ENCODE data around the gene MSH2. TPM values are rescaled to one million over a fixed set of nuclear protein-coding genes. Genes with fewer than 3 reads are reported as not detected.

Gene MSH2
- total RNA-seq, 1 donor from 2014 or later = 13.1 TPM

DNA sequence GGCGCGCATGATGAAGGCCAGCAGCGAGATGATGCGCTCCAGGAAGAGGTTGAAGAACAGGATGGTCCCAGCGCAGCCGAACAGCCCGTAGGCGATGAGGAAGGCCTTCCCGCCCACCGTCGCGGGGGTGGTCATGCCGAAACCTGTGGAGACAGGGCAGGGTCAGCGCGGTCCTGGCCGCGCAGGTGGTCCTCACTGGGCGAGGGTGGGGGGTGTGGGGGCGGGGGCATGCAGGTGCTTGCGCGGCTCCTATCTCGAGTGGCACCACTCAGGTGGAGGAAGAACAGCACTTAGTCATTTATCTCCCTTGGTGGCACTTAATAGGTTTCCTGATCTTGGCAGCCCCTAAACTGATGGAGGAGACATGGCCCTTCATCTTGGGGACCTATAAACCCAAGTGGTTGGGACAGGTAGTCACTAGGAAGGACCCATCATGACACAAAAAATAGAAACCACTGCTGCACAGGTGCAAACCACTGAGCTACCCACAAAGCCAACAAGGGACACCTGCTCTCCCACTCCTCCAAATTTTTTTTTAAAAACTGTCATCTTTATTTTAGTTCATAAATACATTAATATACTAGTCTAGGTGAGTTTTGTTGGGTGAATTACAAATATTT, 118.8 kb downstream of the MSH2 start:
- Histone ChIP-seq H3K4me1 (peaks cover 7% of the 10 kb centered on the region), H3K27ac (no peak overlapping the region), H3K27me3 (ENCODE audit: low read depth) (peaks cover 18% of the 10 kb centered on the region), H3K9me3 (no peaks in the 10 kb centered on the region), H3K36me3 (no peaks in the 10 kb centered on the region), H3K4me3 (peak overlapping the region; percentile 54)
- ATAC-seq (no peak), DNase-seq (no peak)
- intact Hi-C loops (cut with DNase I) = no loop called here
- TF ChIP-seq, protein P1, sequence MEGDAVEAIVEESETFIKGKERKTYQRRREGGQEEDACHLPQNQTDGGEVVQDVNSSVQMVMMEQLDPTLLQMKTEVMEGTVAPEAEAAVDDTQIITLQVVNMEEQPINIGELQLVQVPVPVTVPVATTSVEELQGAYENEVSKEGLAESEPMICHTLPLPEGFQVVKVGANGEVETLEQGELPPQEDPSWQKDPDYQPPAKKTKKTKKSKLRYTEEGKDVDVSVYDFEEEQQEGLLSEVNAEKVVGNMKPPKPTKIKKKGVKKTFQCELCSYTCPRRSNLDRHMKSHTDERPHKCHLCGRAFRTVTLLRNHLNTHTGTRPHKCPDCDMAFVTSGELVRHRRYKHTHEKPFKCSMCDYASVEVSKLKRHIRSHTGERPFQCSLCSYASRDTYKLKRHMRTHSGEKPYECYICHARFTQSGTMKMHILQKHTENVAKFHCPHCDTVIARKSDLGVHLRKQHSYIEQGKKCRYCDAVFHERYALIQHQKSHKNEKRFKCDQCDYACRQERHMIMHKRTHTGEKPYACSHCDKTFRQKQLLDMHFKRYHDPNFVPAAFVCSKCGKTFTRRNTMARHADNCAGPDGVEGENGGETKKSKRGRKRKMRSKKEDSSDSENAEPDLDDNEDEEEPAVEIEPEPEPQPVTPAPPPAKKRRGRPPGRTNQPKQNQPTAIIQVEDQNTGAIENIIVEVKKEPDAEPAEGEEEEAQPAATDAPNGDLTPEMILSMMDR (IDR thresholded peaks at IDR 0.05) = no peak

DNA sequence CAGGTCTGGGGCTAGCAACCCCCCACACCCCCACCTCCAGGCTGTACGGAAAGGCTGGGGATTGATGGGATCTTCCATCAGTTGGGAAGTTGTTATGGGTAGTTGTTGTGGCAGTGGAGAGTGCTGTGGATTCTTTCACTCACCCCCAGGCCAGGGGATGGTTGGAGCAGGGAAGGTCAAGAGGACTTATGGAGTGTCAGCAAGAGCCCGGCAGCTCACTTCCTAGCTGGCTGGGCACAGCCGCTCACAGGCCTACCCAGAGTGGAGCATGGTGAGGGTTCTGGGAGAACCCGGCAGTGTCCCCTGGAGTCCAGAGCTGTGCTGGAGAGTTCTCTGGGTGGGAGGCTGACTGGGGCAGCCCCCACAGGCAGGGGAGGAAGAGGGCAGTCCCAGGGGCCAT, 122.2 kb downstream of the MSH2 start:
- DNase-seq = no peak
- Histone ChIP-seq H3K4me3 (no peak overlapping the region), H3K27me3 (ENCODE audit: low read depth) (peaks cover 6% of the 10 kb centered on the region), H3K4me1 (peaks cover 7% of the 10 kb centered on the region), H3K36me3 (no peaks in the 10 kb centered on the region), H3K27ac (no peak overlapping the region), H3K9me3 (no peaks in the 10 kb centered on the region)
- ATAC-seq = no peak
- TF ChIP-seq, protein P1 (IDR thresholded peaks at IDR 0.05) = no peak
- intact Hi-C loops (cut with DNase I) = no loop called here

DNA sequence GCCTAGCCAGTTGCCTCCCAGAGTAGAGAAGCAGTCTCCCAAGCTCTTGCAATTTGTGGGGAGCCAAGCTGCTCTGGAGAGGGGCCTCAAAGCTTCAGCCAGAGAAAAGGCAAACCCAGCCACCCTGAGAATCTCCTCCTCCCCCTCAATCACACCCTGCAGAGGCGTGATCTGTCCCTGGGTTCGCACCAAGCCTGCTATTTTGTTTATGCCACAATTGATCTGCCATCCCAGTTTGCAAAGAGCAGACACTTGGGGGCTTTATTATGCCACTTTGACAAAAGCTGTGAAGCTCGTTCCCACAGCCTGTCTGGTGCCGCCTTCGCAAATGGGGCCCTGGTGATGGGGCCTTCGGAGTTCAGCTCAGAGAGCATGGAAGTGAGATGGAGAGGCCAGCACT, 125.5 kb downstream of the MSH2 start:
- DNase-seq = no peak
- no peaks in the 10 kb centered on the region for H3K27me3 ChIP-seq (ENCODE audit: low read depth)
- H3K27ac ChIP-seq = no peak overlapping the region
- H3K36me3 ChIP-seq = no peaks in the 10 kb centered on the region
- no peaks in the 10 kb centered on the region for H3K9me3 ChIP-seq
- H3K4me1 ChIP-seq = no peaks in the 10 kb centered on the region
- no peak overlapping the region for H3K4me3 ChIP-seq
- intact Hi-C loops (cut with DNase I) = no loop called here
- no peak for ATAC-seq
- TF ChIP-seq, protein P1 (IDR thresholded peaks at IDR 0.05) = no peak

DNA sequence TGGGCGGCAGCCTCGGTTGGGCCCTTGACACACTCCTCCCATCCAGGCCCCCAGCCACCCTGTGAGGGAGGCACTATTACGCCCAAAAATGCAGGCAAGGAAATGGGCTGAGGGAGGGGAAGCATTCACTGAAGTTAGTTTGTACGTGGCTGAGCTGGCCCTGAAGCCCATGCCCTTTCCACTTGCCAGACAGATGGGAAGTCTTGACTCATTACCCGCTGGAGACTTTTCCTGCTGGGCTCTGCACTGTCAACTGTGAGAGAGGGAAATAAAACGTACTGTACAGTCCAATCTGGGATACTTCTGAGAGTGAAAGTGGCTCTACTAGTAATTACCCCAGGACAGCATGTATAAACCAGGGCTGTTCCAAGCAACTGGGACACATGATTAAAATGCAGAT, 125.9 kb downstream of the MSH2 start:
- Histone ChIP-seq H3K27ac (no peak overlapping the region), H3K27me3 (ENCODE audit: low read depth) (no peaks in the 10 kb centered on the region), H3K4me1 (no peaks in the 10 kb centered on the region), H3K36me3 (no peaks in the 10 kb centered on the region), H3K4me3 (no peak overlapping the region), H3K9me3 (no peaks in the 10 kb centered on the region)
- DNase-seq = no peak
- ATAC-seq = no peak
- TF ChIP-seq, protein P1 (IDR thresholded peaks at IDR 0.05) = no peak
- intact Hi-C loops (cut with DNase I) = no loop called here

DNA sequence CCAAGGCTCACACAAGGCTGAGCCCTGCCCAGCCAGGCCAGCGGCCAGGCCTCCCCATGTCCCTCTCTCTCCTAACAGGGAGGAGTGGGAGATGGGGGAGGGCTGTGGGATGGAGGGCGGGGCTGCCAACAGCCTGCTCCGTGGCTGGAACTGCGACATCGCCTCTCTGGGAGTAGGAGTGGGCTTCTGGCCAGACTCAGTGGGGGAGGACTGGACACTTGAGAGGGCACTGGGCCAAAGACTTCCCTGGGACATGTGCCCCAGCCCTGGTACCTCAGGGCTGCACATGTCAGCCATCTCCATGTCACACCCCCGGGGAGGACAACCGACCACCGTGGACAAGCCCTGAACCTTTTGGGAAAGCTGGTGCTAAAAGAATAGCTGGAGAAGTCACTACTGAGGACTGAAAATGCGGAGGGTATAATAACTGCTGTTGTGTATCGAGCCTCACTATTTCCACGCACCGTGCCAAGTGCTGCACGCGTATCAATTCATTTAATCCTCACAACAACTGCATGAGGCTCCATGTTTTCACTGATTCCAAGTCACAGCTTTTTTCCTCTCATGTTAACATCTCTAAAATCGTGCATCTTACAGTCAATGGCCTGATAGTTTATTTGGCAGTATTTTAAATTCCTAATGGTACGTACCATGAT, 127.3 kb downstream of the MSH2 start:
- Histone ChIP-seq H3K27me3 (ENCODE audit: low read depth) (no peaks in the 10 kb centered on the region), H3K27ac (no peak overlapping the region), H3K4me1 (no peaks in the 10 kb centered on the region), H3K36me3 (no peaks in the 10 kb centered on the region), H3K4me3 (no peak overlapping the region), H3K9me3 (no peaks in the 10 kb centered on the region)
- DNase-seq = no peak
- intact Hi-C loops (cut with DNase I) = no loop called here
- TF ChIP-seq, protein P1 (IDR thresholded peaks at IDR 0.05) = no peak
- no peak for ATAC-seq
